ENCODE measurements around the gene CTSV. TPM values are rescaled to one million over a fixed set of nuclear protein-coding genes. Genes with fewer than 3 reads are reported as not detected.
"Not testable (repeated sequence)": the region's sequence is repeated elsewhere in the genome, so short reads cannot be mapped to it uniquely, and the experiment has no call there.

The CTSV gene
- total RNA-seq: under 1 TPM; 0.29 to 0.31 TPM

- Mint-ChIP-seq H3K27ac (no peak within 1 kb of the TSS), H3K9me3 (ENCODE audit: insufficient read depth) (no peaks in the 10 kb centered on the region), H3K36me3 (ENCODE audit: low read depth) (no peaks in the 10 kb centered on the region), H3K4me3 (peak within 1 kb of the TSS; percentile 77), H3K4me1 (ENCODE audit: low read depth) (peaks cover 7% of the 10 kb centered on the region), H3K27me3 (ENCODE audit: low read depth) (peaks cover 40% of the 10 kb centered on the region)
- DNase-seq (peak; percentile 84), ATAC-seq (peak; percentile 100)
- ChIA-PET CTCF (no interaction called here), POLR2A (no interaction called here)
These were observed at the start of gene CTSV for GRCh38 chr9:97038611-97039513. Gene CTSV (minus strand): TSS chr9:97039142. CDS start chr9:97038043, 1,099 bp downstream.

GRCh38 chr9:97087668-97088215 is 48.8 kb upstream of the CTSV start:
- CTCF ChIA-PET; DNase-seq; H3K27ac Mint-ChIP-seq; POLR2A ChIA-PET; ATAC-seq; H3K4me3 Mint-ChIP-seq; H3K4me1 Mint-ChIP-seq (ENCODE audit: low read depth); H3K9me3 Mint-ChIP-seq (ENCODE audit: insufficient read depth); H3K36me3 Mint-ChIP-seq (ENCODE audit: low read depth): not testable (repeated sequence)
- H3K27me3 Mint-ChIP-seq (ENCODE audit: low read depth): peaks cover 42% of the 10 kb centered on the region

- POLR2A ChIA-PET; H3K4me3 Mint-ChIP-seq; ATAC-seq; DNase-seq; H3K4me1 Mint-ChIP-seq (ENCODE audit: low read depth); H3K9me3 Mint-ChIP-seq (ENCODE audit: insufficient read depth); CTCF ChIA-PET; H3K27ac Mint-ChIP-seq; H3K36me3 Mint-ChIP-seq (ENCODE audit: low read depth): not testable (repeated sequence)
- peaks cover 55% of the 10 kb centered on the region for H3K27me3 Mint-ChIP-seq (ENCODE audit: low read depth)
These were observed 45.6 kb upstream of the CTSV start for GRCh38 chr9:97084562-97084991.

- Mint-ChIP-seq H3K27me3 (ENCODE audit: low read depth) (peaks cover 53% of the 10 kb centered on the region), H3K4me1 (ENCODE audit: low read depth) (no peaks in the 10 kb centered on the region), H3K9me3 (ENCODE audit: insufficient read depth) (no peaks in the 10 kb centered on the region), H3K27ac (no peak overlapping the region), H3K36me3 (ENCODE audit: low read depth) (no peaks in the 10 kb centered on the region), H3K4me3 (no peak overlapping the region)
- no peak for ATAC-seq
- ChIA-PET POLR2A (no interaction called here), CTCF (no interaction called here)
- DNase-seq: no peak
These were observed 39.4 kb upstream of the CTSV start for GRCh38 chr9:97078362-97078761.

- ChIA-PET POLR2A (no interaction called here), CTCF (no interaction called here)
- DNase-seq: no peak
- ATAC-seq: no peak
- H3K9me3 Mint-ChIP-seq (ENCODE audit: insufficient read depth): no peaks in the 10 kb centered on the region
- H3K4me3 Mint-ChIP-seq: no peak overlapping the region
- no peak overlapping the region for H3K27ac Mint-ChIP-seq
- no peaks in the 10 kb centered on the region for H3K4me1 Mint-ChIP-seq (ENCODE audit: low read depth)
- H3K27me3 Mint-ChIP-seq (ENCODE audit: low read depth): peaks cover 51% of the 10 kb centered on the region
- no peaks in the 10 kb centered on the region for H3K36me3 Mint-ChIP-seq (ENCODE audit: low read depth)
These were observed 38.7 kb upstream of the CTSV start for GRCh38 chr9:97077452-97078295.

GRCh38 chr9:97076731-97077451 is 37.9 kb upstream of the CTSV start:
- CTCF ChIA-PET; H3K4me3 Mint-ChIP-seq; H3K9me3 Mint-ChIP-seq (ENCODE audit: insufficient read depth); H3K36me3 Mint-ChIP-seq (ENCODE audit: low read depth); DNase-seq; H3K4me1 Mint-ChIP-seq (ENCODE audit: low read depth); H3K27ac Mint-ChIP-seq; ATAC-seq; POLR2A ChIA-PET: not testable (repeated sequence)
- H3K27me3 Mint-ChIP-seq (ENCODE audit: low read depth): peaks cover 47% of the 10 kb centered on the region

GRCh38 chr9:97076238-97076637 is 37.3 kb upstream of the CTSV start:
- ChIA-PET CTCF (no interaction called here), POLR2A (no interaction called here)
- peaks cover 43% of the 10 kb centered on the region for H3K27me3 Mint-ChIP-seq (ENCODE audit: low read depth)
- no peak overlapping the region for H3K27ac Mint-ChIP-seq
- no peak overlapping the region for H3K4me3 Mint-ChIP-seq
- H3K9me3 Mint-ChIP-seq (ENCODE audit: insufficient read depth): no peaks in the 10 kb centered on the region
- no peak for ATAC-seq
- no peaks in the 10 kb centered on the region for H3K36me3 Mint-ChIP-seq (ENCODE audit: low read depth)
- no peaks in the 10 kb centered on the region for H3K4me1 Mint-ChIP-seq (ENCODE audit: low read depth)
- DNase-seq: no peak

- no peaks in the 10 kb centered on the region for H3K9me3 Mint-ChIP-seq (ENCODE audit: insufficient read depth)
These were observed 36.5 kb upstream of the CTSV start for GRCh38 chr9:97075289-97075985.

GRCh38 chr9:97073506-97073905 is 34.6 kb upstream of the CTSV start:
- H3K27me3 Mint-ChIP-seq (ENCODE audit: low read depth): peaks cover 28% of the 10 kb centered on the region

More at GRCh38 chr9:97075289-97075985, 36.5 kb upstream of the CTSV start:
- ATAC-seq (no peak), DNase-seq (no peak)
- H3K36me3 Mint-ChIP-seq (ENCODE audit: low read depth): no peaks in the 10 kb centered on the region
- no peaks in the 10 kb centered on the region for H3K4me1 Mint-ChIP-seq (ENCODE audit: low read depth)
- peaks cover 37% of the 10 kb centered on the region for H3K27me3 Mint-ChIP-seq (ENCODE audit: low read depth)
- ChIA-PET CTCF (no interaction called here), POLR2A (no interaction called here)
- no peak overlapping the region for H3K4me3 Mint-ChIP-seq
- no peak overlapping the region for H3K27ac Mint-ChIP-seq

GRCh38 chr9:97072285-97072776 is 33.4 kb upstream of the CTSV start:
- Mint-ChIP-seq H3K9me3 (ENCODE audit: insufficient read depth) (no peaks in the 10 kb centered on the region), H3K27ac (no peak overlapping the region), H3K27me3 (ENCODE audit: low read depth) (peaks cover 28% of the 10 kb centered on the region), H3K4me3 (no peak overlapping the region), H3K36me3 (ENCODE audit: low read depth) (no peaks in the 10 kb centered on the region), H3K4me1 (ENCODE audit: low read depth) (no peaks in the 10 kb centered on the region)
- ChIA-PET CTCF (no interaction called here), POLR2A (no interaction called here)
- DNase-seq (no peak), ATAC-seq (no peak)

More at GRCh38 chr9:97073506-97073905, 34.6 kb upstream of the CTSV start:
- H3K4me3 Mint-ChIP-seq: no peak overlapping the region
- no peaks in the 10 kb centered on the region for H3K4me1 Mint-ChIP-seq (ENCODE audit: low read depth)
- no peaks in the 10 kb centered on the region for H3K9me3 Mint-ChIP-seq (ENCODE audit: insufficient read depth)
- H3K36me3 Mint-ChIP-seq (ENCODE audit: low read depth): no peaks in the 10 kb centered on the region
- H3K27ac Mint-ChIP-seq: no peak overlapping the region
- no peak for ATAC-seq
- ChIA-PET CTCF (interaction anchor here (0.7 kb wide), 1 partner anchor 14 kb away, joined by 4 read pairs; no protein-coding TSS in a partner anchor), POLR2A (no interaction called here)
- no peak for DNase-seq

GRCh38 chr9:97070325-97070724 is 31.4 kb upstream of the CTSV start:
- H3K9me3 Mint-ChIP-seq (ENCODE audit: insufficient read depth); POLR2A ChIA-PET; CTCF ChIA-PET; H3K27ac Mint-ChIP-seq; DNase-seq; H3K36me3 Mint-ChIP-seq (ENCODE audit: low read depth); ATAC-seq; H3K4me1 Mint-ChIP-seq (ENCODE audit: low read depth); H3K4me3 Mint-ChIP-seq: not testable (repeated sequence)
- peaks cover 20% of the 10 kb centered on the region for H3K27me3 Mint-ChIP-seq (ENCODE audit: low read depth)
